Lung (tissue), 12 donors: Measurements from ENCODE around the gene MX1. TPM values are rescaled to one million over a fixed set of nuclear protein-coding genes. Genes with fewer than 3 reads are reported as not detected.

Experiments
- ATAC-seq: fragments of 200-7000 bp; cut with Tn5 transposase; one replicate; pipeline ENCODE4 v1.9.1; 2020; ENCODE audit warnings: moderate number of reproducible peaks; ENCODE audit not compliant: insufficient read depth, low FRiP score
- DNase-seq, 3 donors: peaks; one replicate each; pipeline ENCODE4 v3.0.0-alpha.2; 2013 to 2017
- H3K27ac ChIP-seq, 2 donors: one replicate each; pipeline ENCODE4 v1.5.1; 2013; ENCODE audit warnings: mild to moderate bottlenecking in 2 of 2, moderate library complexity in 2 of 2, control low read depth in 1 of 2, inconsistent platforms in 1 of 2, low read depth in 1 of 2, low read length in 1 of 2
- H3K27me3 ChIP-seq, 3 donors: one replicate each; pipeline ENCODE4 v1.5.1; 2013; ENCODE audit warnings: low read length in 2 of 3; ENCODE audit not compliant: control insufficient read depth in 3 of 3, insufficient read depth in 3 of 3
- H3K36me3 ChIP-seq, 4 donors: one replicate each; pipeline ENCODE4 v1.5.1; 2013; ENCODE audit warnings: low read length in 4 of 4, mild to moderate bottlenecking in 1 of 4, moderate library complexity in 1 of 4; ENCODE audit not compliant: control insufficient read depth in 4 of 4, insufficient read depth in 4 of 4
- H3K4me1 ChIP-seq, 5 donors: one replicate each; pipeline ENCODE4 v1.5.1; 2013; ENCODE audit warnings: low read length in 5 of 5, mild to moderate bottlenecking in 2 of 5, moderate library complexity in 1 of 5; ENCODE audit not compliant: control insufficient read depth in 5 of 5, insufficient read depth in 5 of 5
- H3K4me3 ChIP-seq: one replicate; pipeline ENCODE4 v1.5.1; 2013; ENCODE audit warnings: mild to moderate bottlenecking, control low read depth, moderate library complexity
- H3K9ac ChIP-seq, 2 donors: one replicate each; pipeline ENCODE4 v1.5.1; 2013; ENCODE audit warnings: low read length in 2 of 2, control low read depth in 1 of 2; ENCODE audit not compliant: insufficient read depth in 1 of 2
- H3K9me3 ChIP-seq, 4 donors: one replicate each; pipeline ENCODE4 v1.5.1; 2013; ENCODE audit warnings: low read length in 3 of 4, mild to moderate bottlenecking in 1 of 4, moderate library complexity in 1 of 4; ENCODE audit not compliant: control insufficient read depth in 4 of 4, insufficient read depth in 3 of 4
- WGBS, 2 donors: extraction: QIAGEN DNeasy Blood & Tissue Kit; methylation state at CpG; one replicate each; pipeline ENCODE4 v1.1.7; 2013; 5-methylcytosine and 5-hydroxymethylcytosine counted together
- polyA plus RNA-seq, 2 donors: library from polyadenylated mRNA; stranded (reverse); fragments of 200-250 nt; gene quantifications; one replicate each; pipeline ENCODE4 v1.2.1, GENCODE V29; 2013
- total RNA-seq, 2 donors: library from RNA; depleted of rRNA in 1 of 2; stranded (reverse); fragments of >200 nt in 1 of 2; gene quantifications; one replicate each; pipeline ENCODE4 v1.2.1, GENCODE V29; 2014 to 2021
- TF ChIP-seq, protein P1 (sequence below): IDR thresholded peaks from 2 replicates; pipeline ENCODE4 v1.5.1; 2012; ENCODE audit warnings: mild to moderate bottlenecking; ENCODE audit errors: control extremely low read depth, extremely low read depth
- donor health status: control.
- donor health status: control.
- donor health status: Bipolar disorder and iron deficiency.
- donor health status: healthy.
- donor health status: DM: yes; HTN: yes; CAD: no.

MX1 gene
- total and polyA plus RNA-seq, 4 donors, result 18.9 to 43.5 (median 31.3) TPM

DNA sequence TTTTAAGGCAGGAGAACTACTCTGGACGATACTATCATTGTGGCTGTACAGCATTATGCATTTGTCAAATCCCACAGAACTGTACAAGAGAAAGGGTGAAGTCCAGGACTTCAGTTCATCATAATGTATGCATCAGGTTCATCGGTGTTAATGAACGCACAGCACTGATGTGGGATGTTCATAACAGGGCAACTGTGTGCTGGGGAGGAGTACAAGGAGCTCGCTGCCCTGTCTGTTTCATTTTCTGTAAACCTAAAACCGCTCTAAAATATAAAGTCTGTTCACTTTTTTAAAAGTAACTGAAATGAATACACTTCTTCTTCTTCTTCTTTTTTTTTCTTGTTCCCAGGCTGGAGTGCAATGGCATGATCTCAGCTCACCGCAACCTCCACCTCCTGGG lies 56.9 kb downstream of the MX1 start:
- H3K9ac ChIP-seq, result no peak overlapping the region
- peaks cover 0 to 2% (median 0%) of the 10 kb centered on the region in 4 donors for H3K36me3 ChIP-seq
- H3K9me3 ChIP-seq, result no peaks in the 10 kb centered on the region
- TF ChIP-seq, protein P1, sequence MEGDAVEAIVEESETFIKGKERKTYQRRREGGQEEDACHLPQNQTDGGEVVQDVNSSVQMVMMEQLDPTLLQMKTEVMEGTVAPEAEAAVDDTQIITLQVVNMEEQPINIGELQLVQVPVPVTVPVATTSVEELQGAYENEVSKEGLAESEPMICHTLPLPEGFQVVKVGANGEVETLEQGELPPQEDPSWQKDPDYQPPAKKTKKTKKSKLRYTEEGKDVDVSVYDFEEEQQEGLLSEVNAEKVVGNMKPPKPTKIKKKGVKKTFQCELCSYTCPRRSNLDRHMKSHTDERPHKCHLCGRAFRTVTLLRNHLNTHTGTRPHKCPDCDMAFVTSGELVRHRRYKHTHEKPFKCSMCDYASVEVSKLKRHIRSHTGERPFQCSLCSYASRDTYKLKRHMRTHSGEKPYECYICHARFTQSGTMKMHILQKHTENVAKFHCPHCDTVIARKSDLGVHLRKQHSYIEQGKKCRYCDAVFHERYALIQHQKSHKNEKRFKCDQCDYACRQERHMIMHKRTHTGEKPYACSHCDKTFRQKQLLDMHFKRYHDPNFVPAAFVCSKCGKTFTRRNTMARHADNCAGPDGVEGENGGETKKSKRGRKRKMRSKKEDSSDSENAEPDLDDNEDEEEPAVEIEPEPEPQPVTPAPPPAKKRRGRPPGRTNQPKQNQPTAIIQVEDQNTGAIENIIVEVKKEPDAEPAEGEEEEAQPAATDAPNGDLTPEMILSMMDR, result no peak
- WGBS, 2 donors, result 89 to 98% methylated on average over 6 of the region's 6 CpGs
- no peak overlapping the region for H3K4me3 ChIP-seq
- DNase-seq, result no peak
- H3K27me3 ChIP-seq, result no peaks in the 10 kb centered on the region
- ATAC-seq, result no peak
- peaks cover 0 to 6% (median 4%) of the 10 kb centered on the region in 5 donors for H3K4me1 ChIP-seq
- no peak overlapping the region for H3K27ac ChIP-seq

DNA sequence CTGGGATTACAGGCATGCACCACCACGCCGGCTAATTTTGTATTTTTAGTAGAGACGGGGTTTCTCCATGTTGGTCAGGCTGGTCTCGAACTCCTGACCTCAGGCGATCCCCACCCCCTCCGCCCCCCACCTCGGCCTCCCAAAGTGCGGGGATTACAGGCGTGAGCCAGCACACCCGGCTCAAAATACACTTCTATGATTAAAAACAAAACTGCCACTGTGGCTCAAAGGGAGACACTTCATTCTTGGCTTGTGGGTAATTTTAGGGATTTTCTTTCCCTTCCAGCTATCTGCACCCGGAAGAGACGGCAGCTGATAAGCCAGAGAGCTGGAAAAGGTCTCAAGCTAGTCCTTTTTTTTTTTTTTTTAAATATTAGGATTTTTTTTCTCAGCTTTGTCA lies 57.4 kb downstream of the MX1 start:
- peaks cover 0 to 5% (median 0%) of the 10 kb centered on the region in 5 donors for H3K4me1 ChIP-seq

DNA sequence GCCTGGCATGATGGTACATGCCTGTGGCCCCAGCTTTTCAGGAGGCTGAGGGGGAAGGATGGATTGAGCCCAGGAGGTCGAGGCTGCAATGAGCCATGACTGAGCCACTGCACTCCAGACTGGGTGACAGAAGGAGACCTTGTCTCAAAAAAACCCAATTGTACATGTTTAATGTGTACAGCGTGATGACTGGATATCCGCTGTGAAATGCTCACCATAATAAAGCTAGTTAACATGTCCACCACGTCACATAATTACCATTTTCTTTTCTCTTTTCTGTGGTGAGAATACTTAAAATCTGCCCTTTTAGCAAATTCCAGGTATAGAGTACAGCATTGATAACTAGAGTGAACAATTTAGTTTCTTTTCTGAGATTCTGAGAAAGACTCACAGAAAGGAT lies 57.9 kb downstream of the MX1 start:
- Histone ChIP-seq H3K36me3 (peaks cover 0 to 6% (median 0%) of the 10 kb centered on the region in 4 donors), H3K4me1 (peaks cover 0 to 5% (median 0%) of the 10 kb centered on the region in 5 donors), H3K4me3 (no peak overlapping the region), H3K9ac (no peak overlapping the region), H3K9me3 (no peaks in the 10 kb centered on the region), H3K27ac (no peak overlapping the region), H3K27me3 (no peaks in the 10 kb centered on the region)
- WGBS, 2 donors, result 91 to 92% methylated on average over 4 of the region's 4 CpGs
- TF ChIP-seq, protein P1, result no peak
- no peak for ATAC-seq
- DNase-seq, result no peak

More for the DNA sequence above, 57.4 kb downstream of the MX1 start:
- Histone ChIP-seq H3K9me3 (no peaks in the 10 kb centered on the region), H3K27me3 (no peaks in the 10 kb centered on the region), H3K27ac (no peak overlapping the region), H3K9ac (no peak overlapping the region), H3K36me3 (peaks cover 0 to 5% (median 0%) of the 10 kb centered on the region in 4 donors), H3K4me3 (no peak overlapping the region)
- DNase-seq, result no peak
- TF ChIP-seq, protein P1, result no peak
- 63 to 78% methylated on average over 12 of the region's 12 CpGs for WGBS, 2 donors
- no peak for ATAC-seq

DNA sequence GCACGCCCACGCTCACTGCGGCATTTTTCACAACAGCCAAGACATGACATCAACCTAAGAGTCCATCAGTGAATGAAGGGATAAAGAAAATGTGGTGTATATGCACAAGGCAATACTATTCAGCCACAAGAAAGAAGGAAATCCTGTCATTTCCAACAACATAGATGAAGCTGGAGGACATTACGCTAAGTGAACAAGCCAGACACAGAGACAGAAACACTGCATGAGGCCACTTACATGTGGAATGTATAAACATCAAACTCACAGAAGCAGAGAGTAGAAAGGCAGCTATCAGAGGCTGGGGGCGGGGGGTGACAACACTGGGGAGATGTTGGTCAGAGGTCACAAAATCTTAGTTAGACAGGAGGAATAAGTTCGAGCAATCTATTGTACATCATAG lies 61.0 kb downstream of the MX1 start:
- H3K36me3 ChIP-seq, result peaks cover 0 to 11% (median 0%) of the 10 kb centered on the region in 4 donors

More for the DNA sequence above, 61.0 kb downstream of the MX1 start:
- Histone ChIP-seq H3K27me3 (no peaks in the 10 kb centered on the region), H3K4me1 (peaks cover 0 to 1% (median 0%) of the 10 kb centered on the region in 5 donors), H3K9me3 (no peaks in the 10 kb centered on the region), H3K4me3 (no peak overlapping the region), H3K27ac (no peak overlapping the region), H3K9ac (no peak overlapping the region)
- no peak for DNase-seq
- no peak for ATAC-seq
- TF ChIP-seq, protein P1, result no peak
- WGBS, 2 donors, result 74 to 88% methylated on average over 6 of the region's 6 CpGs
